B cell (primary cell): ENCODE results near the gene DHDH.

ENCODE experiments used
- CTCF ChIP-seq: fragments of 200-600 bp; IDR thresholded peaks from one replicate; pipeline ENCODE4 v1.8.0; 2022; ENCODE audit warnings: antibody characterized with exemption, mild to moderate bottlenecking
- EZH2 ChIP-seq: IDR thresholded peaks from 2 replicates; pipeline ENCODE4 v1.6.1; 2012; ENCODE audit warnings: borderline replicate concordance, low read depth, mild to moderate bottlenecking, moderate library complexity, low read length; ENCODE audit not compliant: insufficient read depth, poor library complexity, severe bottlenecking

- TF ChIP-seq CTCF = no peak
- TF ChIP-seq EZH2 = no peak
These were observed 26.1 kb downstream of the DHDH start for GRCh38 chr19:48959341-48960239.
